K562 (cell line): ENCODE measurements around the gene OR2V2. TPM values are rescaled to one million over a fixed set of nuclear protein-coding genes. Genes with fewer than 3 reads are reported as not detected.

ENCODE experiments used
- BRCA1 ChIP-seq, 2 experiments: fragments of 450-650 bp in 1 of 2; sonication (generic) in 1 of 2; formaldehyde crosslinking in 1 of 2; IDR thresholded peaks; 2 replicates each; pipeline versions ENCODE4 v1.5.0 to v1.6.1; 2017 to 2020; ENCODE audit warnings: mild to moderate bottlenecking in 1 of 2, missing genetic modification reagents in 1 of 2
- CBX2 ChIP-seq: fragments of 200-600 bp; sonication (generic); IDR thresholded peaks from one replicate; pipeline ENCODE4 v1.6.1; 2012; ENCODE audit warnings: mild to moderate bottlenecking, low read length, inconsistent platforms; ENCODE audit not compliant: insufficient read depth, poor library complexity, severe bottlenecking
- CBX3 ChIP-seq, 2 experiments: IDR thresholded peaks; 1 replicate in 1 of 2; 2 replicates in 1 of 2; pipeline ENCODE4 v1.6.1; 2012; ENCODE audit warnings: inconsistent platforms in 2 of 2, low read length in 2 of 2, borderline replicate concordance in 1 of 2, control low read depth in 1 of 2
- CHD4 ChIP-seq: fragments of 200-600 bp; sonication (generic); IDR thresholded peaks from 3 replicates; pipeline ENCODE4 v1.6.1; 2012; ENCODE audit warnings: low read depth, mild to moderate bottlenecking, mixed read lengths, low read length, inconsistent platforms; ENCODE audit not compliant: insufficient read depth, insufficient replicate concordance, poor library complexity, severe bottlenecking
- CSDE1 ChIP-seq, 2 experiments: fragments of 450-650 bp; IDR thresholded peaks; 2 replicates each; pipeline ENCODE4 v1.6.1; 2016; ENCODE audit warnings: mild to moderate bottlenecking in 1 of 2
- ETV5 ChIP-seq: sonication (generic); formaldehyde crosslinking; IDR thresholded peaks from 2 replicates; pipeline ENCODE4 v1.4.0; 2020; ENCODE audit warnings: low read depth, mild to moderate bottlenecking, missing genetic modification reagents
- ETV6 ChIP-seq, 3 experiments: fragments of 150-350 bp in 1 of 3; sonication (generic) in 1 of 3; formaldehyde crosslinking in 1 of 3; IDR thresholded peaks; 2 replicates each; pipeline versions ENCODE4 v1.6.1 to v1.8.0; 2014 to 2022; ENCODE audit warnings: borderline replicate concordance in 2 of 3, low read depth in 2 of 3, antibody characterized with exemption in 1 of 3, low read length in 1 of 3, mild to moderate bottlenecking in 1 of 3, missing genetic modification reagents in 1 of 3
- FOXM1 ChIP-seq, 2 experiments: fragments of 450-650 bp in 1 of 2; sonication (generic) in 1 of 2; formaldehyde crosslinking in 1 of 2; IDR thresholded peaks; 2 replicates each; pipeline versions ENCODE4 v1.6.1 to v1.9.0; 2017 to 2022; ENCODE audit warnings: low read depth in 2 of 2, mild to moderate bottlenecking in 2 of 2, missing genetic modification reagents in 1 of 2, moderate library complexity in 1 of 2
- GTF2A2 ChIP-seq: IDR thresholded peaks from 2 replicates; pipeline ENCODE4 v1.6.1; 2016; ENCODE audit warnings: mild to moderate bottlenecking, missing genetic modification characterization, missing compliant biosample characterization
- HNRNPL ChIP-seq: fragments of 200-400 bp; formaldehyde crosslinking; IDR thresholded peaks from 2 replicates; pipeline ENCODE4 v1.6.1; 2017; ENCODE audit warnings: low read depth, mild to moderate bottlenecking, low read length
- KLF1 ChIP-seq: fragments of 450-650 bp; IDR thresholded peaks from 2 replicates; pipeline ENCODE4 v1.6.1; 2016; ENCODE audit warnings: missing genetic modification characterization, missing compliant biosample characterization
- MEIS2 ChIP-seq: fragments of 450-650 bp; IDR thresholded peaks from 2 replicates; pipeline ENCODE4 v1.6.1; 2014; ENCODE audit warnings: mild to moderate bottlenecking; ENCODE audit not compliant: partially characterized antibody
- PHF20 ChIP-seq: fragments of 450-650 bp; IDR thresholded peaks from 2 replicates; pipeline ENCODE4 v1.6.1; 2018; ENCODE audit not compliant: partially characterized antibody
- RBM25 ChIP-seq: fragments of 200-400 bp; formaldehyde crosslinking; IDR thresholded peaks from 2 replicates; pipeline ENCODE4 v1.6.1; 2018; ENCODE audit warnings: low read length, low read depth, moderate library complexity; ENCODE audit not compliant: severe bottlenecking
- ZFP1 ChIP-seq: fragments of 450-650 bp; formaldehyde crosslinking; IDR thresholded peaks from 2 replicates; pipeline ENCODE4 v1.4.0; 2020; ENCODE audit warnings: mild to moderate bottlenecking, mixed read lengths
- ZNF644 ChIP-seq: fragments of 200-800 bp; sonication (Bioruptor generic); IDR thresholded peaks from 2 replicates; pipeline ENCODE4 v1.6.1; 2016; ENCODE audit warnings: low read depth, missing genetic modification characterization, missing compliant biosample characterization
- polyA plus RNA-seq, 8 experiments: library from polyadenylated mRNA; depleted of rRNA in 4 of 8; stranded (reverse) in 5 of 8; unstranded in 3 of 8; fragments of >200 nt; fragmentation: Nextera tagmentation in 2 of 8; fragmentation: Illumina TruSeq in 1 of 8; extraction: Ambion mirVana in 2 of 8; extraction: Trizol in 1 of 8; gene quantifications; 2 replicates each; pipeline versions ENCODE4 v1.2.1 to v1.2.3, GENCODE V29; 2011 to 2014; ENCODE audit warnings: inconsistent platforms in 1 of 8, missing spikeins in 1 of 8
- total RNA-seq, 7 experiments: library from RNA; depleted of rRNA in 6 of 7; stranded (reverse); fragments of >200 nt in 6 of 7; fragmentation: Illumina TruSeq in 2 of 7; extraction: Trizol in 2 of 7; gene quantifications; 2 replicates each; pipeline versions ENCODE4 v1.2.1 to v1.2.3, GENCODE V29; 2011 to 2021; ENCODE audit warnings: low replicate concordance in 1 of 7
- TF ChIP-seq, protein P1 (sequence below), 2 experiments: fragments of 150-350 bp in 1 of 2; IDR thresholded peaks; 2 replicates each; pipeline ENCODE4 v1.6.1; 2012 to 2016; ENCODE audit warnings: low read depth in 2 of 2, low read length in 2 of 2, mild to moderate bottlenecking in 1 of 2, moderate library complexity in 1 of 2
- TF ChIP-seq, protein P2 (sequence below): fragments of 450-650 bp; IDR thresholded peaks from 2 replicates; pipeline ENCODE4 v1.7.1; 2018; ENCODE audit warnings: mild to moderate bottlenecking, low read depth; ENCODE audit not compliant: partially characterized antibody
- TF ChIP-seq, protein P3 (sequence below): fragments of 250-450 bp; sonication (Bioruptor Pico); IDR thresholded peaks from 2 replicates; pipeline ENCODE4 v1.8.0; 2021; ENCODE audit warnings: moderate library complexity, mild to moderate bottlenecking, inconsistent platforms

OR2V2 gene
- total and polyA plus RNA-seq, 9 of the 15 experiments (the other 6 are each of a cell fraction or from before 2014, with no cell fraction given): 0.01 TPM; not detected in 8

DNA sequence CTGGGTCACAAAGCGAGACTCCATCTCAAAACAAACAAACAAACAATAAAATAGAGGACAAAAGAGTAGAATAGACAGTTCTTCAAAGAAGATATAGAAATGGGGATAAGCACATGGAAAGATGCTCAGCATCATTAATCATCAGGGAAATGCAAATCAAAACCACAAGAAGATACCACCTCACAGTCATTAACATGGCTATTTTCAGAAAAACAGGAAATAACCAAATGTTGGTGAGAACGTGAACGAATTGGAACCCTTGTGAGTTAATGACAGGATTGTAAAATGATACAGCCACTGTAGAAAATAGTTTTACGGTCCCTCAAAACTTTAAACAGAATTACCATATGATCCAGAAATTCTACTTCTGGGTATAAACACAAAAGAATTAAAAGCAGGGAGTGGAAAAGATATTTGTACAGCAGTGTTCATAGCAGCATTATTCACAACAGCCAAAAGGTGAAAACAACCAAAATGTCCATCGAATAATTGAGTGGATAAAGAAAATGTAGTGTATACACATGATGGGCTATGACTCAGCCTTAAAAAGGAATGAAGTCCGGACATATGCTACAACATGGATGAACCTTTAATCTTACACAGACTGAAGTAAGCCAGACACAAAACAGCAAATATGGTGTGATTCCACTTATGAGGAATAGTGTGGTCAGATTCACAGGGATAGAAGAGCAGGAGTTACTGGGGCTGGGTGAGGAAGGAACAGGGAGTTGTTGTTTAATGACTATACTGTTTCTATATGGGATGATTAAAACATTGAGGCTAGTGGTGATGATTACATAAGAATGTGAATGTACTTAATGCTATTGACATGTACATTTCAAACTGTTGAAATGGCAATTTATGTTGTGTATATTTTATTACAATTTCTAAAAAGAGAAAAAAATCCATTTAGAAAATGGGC is 19.7 kb downstream of the OR2V2 start (continued):
- TF ChIP-seq, protein P1, sequence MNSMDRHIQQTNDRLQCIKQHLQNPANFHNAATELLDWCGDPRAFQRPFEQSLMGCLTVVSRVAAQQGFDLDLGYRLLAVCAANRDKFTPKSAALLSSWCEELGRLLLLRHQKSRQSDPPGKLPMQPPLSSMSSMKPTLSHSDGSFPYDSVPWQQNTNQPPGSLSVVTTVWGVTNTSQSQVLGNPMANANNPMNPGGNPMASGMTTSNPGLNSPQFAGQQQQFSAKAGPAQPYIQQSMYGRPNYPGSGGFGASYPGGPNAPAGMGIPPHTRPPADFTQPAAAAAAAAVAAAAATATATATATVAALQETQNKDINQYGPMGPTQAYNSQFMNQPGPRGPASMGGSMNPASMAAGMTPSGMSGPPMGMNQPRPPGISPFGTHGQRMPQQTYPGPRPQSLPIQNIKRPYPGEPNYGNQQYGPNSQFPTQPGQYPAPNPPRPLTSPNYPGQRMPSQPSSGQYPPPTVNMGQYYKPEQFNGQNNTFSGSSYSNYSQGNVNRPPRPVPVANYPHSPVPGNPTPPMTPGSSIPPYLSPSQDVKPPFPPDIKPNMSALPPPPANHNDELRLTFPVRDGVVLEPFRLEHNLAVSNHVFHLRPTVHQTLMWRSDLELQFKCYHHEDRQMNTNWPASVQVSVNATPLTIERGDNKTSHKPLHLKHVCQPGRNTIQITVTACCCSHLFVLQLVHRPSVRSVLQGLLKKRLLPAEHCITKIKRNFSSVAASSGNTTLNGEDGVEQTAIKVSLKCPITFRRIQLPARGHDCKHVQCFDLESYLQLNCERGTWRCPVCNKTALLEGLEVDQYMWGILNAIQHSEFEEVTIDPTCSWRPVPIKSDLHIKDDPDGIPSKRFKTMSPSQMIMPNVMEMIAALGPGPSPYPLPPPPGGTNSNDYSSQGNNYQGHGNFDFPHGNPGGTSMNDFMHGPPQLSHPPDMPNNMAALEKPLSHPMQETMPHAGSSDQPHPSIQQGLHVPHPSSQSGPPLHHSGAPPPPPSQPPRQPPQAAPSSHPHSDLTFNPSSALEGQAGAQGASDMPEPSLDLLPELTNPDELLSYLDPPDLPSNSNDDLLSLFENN (IDR thresholded peaks at IDR 0.05; ENCODE audit: low read depth in 2 of 2, low read length in 2 of 2): no peak
- TF ChIP-seq HNRNPL: no peak
- TF ChIP-seq CSDE1 (IDR thresholded peaks at IDR 0.05): no peak
- TF ChIP-seq CHD4: no peak
- no peak for TF ChIP-seq BRCA1 (IDR thresholded peaks at IDR 0.05)
- no peak for TF ChIP-seq BRCA1 (CRISPR knock-in tag; IDR thresholded peaks at IDR 0.05)
- no peak for TF ChIP-seq KLF1 (tag)
- TF ChIP-seq ZFP1: no peak
- TF ChIP-seq, protein P2, sequence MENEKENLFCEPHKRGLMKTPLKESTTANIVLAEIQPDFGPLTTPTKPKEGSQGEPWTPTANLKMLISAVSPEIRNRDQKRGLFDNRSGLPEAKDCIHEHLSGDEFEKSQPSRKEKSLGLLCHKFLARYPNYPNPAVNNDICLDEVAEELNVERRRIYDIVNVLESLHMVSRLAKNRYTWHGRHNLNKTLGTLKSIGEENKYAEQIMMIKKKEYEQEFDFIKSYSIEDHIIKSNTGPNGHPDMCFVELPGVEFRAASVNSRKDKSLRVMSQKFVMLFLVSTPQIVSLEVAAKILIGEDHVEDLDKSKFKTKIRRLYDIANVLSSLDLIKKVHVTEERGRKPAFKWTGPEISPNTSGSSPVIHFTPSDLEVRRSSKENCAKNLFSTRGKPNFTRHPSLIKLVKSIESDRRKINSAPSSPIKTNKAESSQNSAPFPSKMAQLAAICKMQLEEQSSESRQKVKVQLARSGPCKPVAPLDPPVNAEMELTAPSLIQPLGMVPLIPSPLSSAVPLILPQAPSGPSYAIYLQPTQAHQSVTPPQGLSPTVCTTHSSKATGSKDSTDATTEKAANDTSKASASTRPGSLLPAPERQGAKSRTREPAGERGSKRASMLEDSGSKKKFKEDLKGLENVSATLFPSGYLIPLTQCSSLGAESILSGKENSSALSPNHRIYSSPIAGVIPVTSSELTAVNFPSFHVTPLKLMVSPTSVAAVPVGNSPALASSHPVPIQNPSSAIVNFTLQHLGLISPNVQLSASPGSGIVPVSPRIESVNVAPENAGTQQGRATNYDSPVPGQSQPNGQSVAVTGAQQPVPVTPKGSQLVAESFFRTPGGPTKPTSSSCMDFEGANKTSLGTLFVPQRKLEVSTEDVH: no peak
- no peak for TF ChIP-seq GTF2A2 (tag)
- no peak for TF ChIP-seq ZNF644 (tag)
- no peak for TF ChIP-seq CBX2
- TF ChIP-seq RBM25: no peak
- TF ChIP-seq CBX3 (IDR thresholded peaks at IDR 0.05; ENCODE audit: borderline replicate concordance in 1 of 2, low read length in 2 of 2): no peak
- TF ChIP-seq, protein P3, sequence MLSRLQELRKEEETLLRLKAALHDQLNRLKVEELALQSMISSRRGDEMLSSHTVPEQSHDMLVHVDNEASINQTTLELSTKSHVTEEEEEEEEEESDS (CRISPR knock-in tag): no peak
- no peak for TF ChIP-seq ETV5
- peak; percentile 22 for TF ChIP-seq PHF20
- peak; percentile 71 for TF ChIP-seq MEIS2
- TF ChIP-seq ETV6 (IDR thresholded peaks at IDR 0.05; ENCODE audit: borderline replicate concordance in 1 of 2, low read depth in 2 of 2, low read length in 1 of 2): no peak
- TF ChIP-seq ETV6 (CRISPR knock-in tag; IDR thresholded peaks at IDR 0.05; ENCODE audit: borderline replicate concordance): no peak
- TF ChIP-seq FOXM1 (IDR thresholded peaks at IDR 0.05; ENCODE audit: low read depth): no peak
- TF ChIP-seq FOXM1 (CRISPR knock-in tag; IDR thresholded peaks at IDR 0.05; ENCODE audit: low read depth): no peak
